Right ventricle myocardium inferior (tissue), 1 donor: Measurements from ENCODE around the gene C16orf95. TPM values are rescaled to one million over a fixed set of nuclear protein-coding genes. Genes with fewer than 3 reads are reported as not detected.

Source experiments
- ATAC-seq: fragments of 200-7000 bp; cut with Tn5 transposase; one replicate; pipeline ENCODE4 v1.9.1; 2020; ENCODE audit warnings: mild to moderate bottlenecking, moderate library complexity
- DNase-seq: peaks from one replicate; pipeline ENCODE4 v3.0.0; 2021; ENCODE audit errors: missing footprints
- intact Hi-C: fragments of 100-400 bp; cut with DNase I; formaldehyde crosslinking; loops from one replicate; pipeline ENCODE4 v1.11.0; 2022
- total RNA-seq: library from RNA; stranded (reverse); fragmentation: NEBNext Ultra II Directional; extraction: Animal tissue kit (Norgen Biotek cat#: 25700); gene quantifications from one replicate; pipeline ENCODE4 v1.2.1, GENCODE V29; 2021
- donor health status: DM: no; HTN: yes; CAD: no; lungs with severe emphysema.

The C16orf95 gene
- total RNA-seq, 1 donor from 2014 or later = 4.2 TPM

- DNase-seq (peak; percentile 62), ATAC-seq (no peak)
- intact Hi-C loops = no loop called here
These were observed 18.6 kb upstream of the C16orf95 start for GRCh38 chr16:87335625-87336433.

- intact Hi-C loops = no loop called here
- DNase-seq (peak; percentile 55), ATAC-seq (no peak)
These were observed 17.7 kb upstream of the C16orf95 start for GRCh38 chr16:87334651-87335624.

DNA sequence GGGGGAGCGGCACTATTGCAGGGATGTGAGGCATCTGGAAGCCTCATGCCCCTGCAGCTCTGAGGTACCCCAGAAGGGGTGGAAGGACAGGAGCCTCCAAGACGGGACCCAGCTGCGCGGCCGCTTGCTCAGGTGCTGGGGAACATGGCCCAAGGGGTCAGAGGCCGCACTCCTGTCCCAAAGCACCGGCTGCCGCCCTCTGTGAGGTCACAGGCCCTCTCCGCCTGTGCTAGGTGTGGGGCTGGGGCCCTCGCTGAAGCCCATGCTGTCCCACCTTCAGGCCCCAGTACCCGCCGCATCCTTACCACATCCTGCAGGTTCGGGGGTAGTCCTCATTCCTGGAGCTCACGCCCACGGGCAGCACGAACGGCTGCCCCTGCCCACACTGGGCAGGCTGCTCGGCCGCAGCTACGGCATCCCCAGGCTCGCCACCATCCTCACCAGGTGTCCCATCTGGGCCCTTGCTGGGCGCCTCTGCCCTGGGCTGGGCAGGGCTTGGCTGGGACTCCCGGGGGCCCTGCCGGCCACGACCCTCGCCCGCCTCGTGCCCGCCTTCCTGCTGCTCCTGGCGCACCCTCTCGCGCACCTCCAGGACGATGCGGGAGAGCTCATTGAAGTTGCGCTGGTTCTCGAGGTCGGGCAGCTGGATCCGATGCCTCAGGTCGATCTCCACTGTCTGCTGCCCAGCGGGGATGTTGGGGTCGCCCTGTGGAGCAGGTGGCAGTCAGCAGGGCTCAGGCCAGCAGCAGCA is 16.6 kb upstream of the C16orf95 start:
- DNase-seq = peak; percentile 59
- intact Hi-C loops = no loop called here
- ATAC-seq = no peak

DNA sequence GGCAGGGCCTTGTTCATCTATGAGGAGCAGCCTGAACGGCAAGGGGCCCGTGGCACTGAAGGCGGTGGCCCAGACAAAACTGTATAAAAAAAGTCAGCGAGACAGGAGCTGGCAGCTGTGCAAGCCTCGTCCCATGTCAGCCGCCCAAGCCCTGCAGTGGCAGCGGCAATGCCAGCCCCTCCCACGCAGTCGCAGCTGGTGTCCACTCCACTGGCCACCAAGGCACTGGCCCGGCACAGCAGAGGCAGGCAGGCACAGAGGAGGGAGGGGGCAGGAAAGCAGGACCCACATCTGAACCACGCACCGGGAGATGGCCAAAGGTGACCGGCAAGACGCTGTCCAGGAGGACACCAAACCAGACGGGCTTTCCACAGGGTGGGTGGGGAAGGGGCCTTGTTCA is 15.9 kb upstream of the C16orf95 start:
- DNase-seq (peak; percentile 32), ATAC-seq (no peak)
- intact Hi-C loops = no loop called here

GRCh38 chr16:87332150-87332549 is 15.0 kb upstream of the C16orf95 start:
- intact Hi-C loops = no loop called here
- ATAC-seq (no peak), DNase-seq (peak; percentile 60)

- DNase-seq (peak; percentile 60), ATAC-seq (no peak)
- intact Hi-C loops = no loop called here
These were observed 14.1 kb upstream of the C16orf95 start for GRCh38 chr16:87331241-87331801.

- no peak for ATAC-seq
- DNase-seq = no peak
These were observed 13.5 kb upstream of the C16orf95 start for GRCh38 chr16:87330646-87331045.

GRCh38 chr16:87330257-87330624 is 13.0 kb upstream of the C16orf95 start:
- intact Hi-C loops = no loop called here
- DNase-seq (peak; percentile 34), ATAC-seq (no peak)

More at GRCh38 chr16:87330646-87331045, 13.5 kb upstream of the C16orf95 start:
- intact Hi-C loops = no loop called here

GRCh38 chr16:87329436-87330256 is 12.5 kb upstream of the C16orf95 start:
- no peak for ATAC-seq
- intact Hi-C loops = no loop called here

DNA sequence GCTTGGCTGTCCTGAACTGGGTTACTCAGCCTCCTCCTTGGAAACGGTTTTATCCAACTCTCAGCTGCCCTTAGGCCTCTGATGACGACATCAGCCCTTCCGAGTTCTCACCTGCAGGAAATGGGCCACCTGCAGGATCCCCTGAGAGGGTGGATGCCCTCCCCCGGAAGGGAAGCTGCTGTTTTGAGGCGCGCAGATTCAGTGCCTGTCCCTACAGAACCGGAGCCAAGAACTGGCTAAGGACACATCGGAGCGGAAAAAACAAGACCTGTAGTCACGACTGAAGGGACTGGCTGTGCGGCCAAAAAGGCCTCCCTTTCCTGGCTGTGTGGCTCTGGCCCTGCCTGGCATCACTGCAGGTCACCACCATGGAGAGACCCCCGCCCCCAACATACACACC is 11.7 kb upstream of the C16orf95 start:
- peak; percentile 59 for DNase-seq
- intact Hi-C loops = no loop called here
- no peak for ATAC-seq

More at GRCh38 chr16:87329436-87330256, 12.5 kb upstream of the C16orf95 start:
- peak; percentile 31 for DNase-seq

GRCh38 chr16:87327798-87328495 is 10.8 kb upstream of the C16orf95 start:
- ATAC-seq = no peak
- DNase-seq = peak; percentile 60
- intact Hi-C loops = no loop called here

DNA sequence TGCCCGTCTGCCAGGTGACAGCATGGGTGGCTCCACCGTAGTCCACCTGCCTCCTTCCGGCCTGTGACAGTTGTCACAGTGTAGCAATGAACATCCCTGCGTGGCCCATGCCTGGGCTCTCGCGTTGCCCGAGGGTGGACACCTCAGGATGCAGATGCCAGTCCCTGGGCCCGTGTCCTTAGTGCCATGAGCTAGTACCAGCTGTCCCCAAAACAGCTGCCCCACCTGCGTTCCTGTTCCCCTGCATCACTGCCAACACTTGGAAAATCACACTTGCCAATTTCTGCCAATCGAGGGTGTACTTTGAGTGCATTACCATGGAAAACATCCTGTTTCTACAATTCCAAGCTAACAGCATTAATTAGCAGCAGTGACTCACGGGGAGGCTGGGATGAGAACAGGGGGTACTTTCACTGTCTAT is 9.0 kb upstream of the C16orf95 start:
- ATAC-seq = no peak
- intact Hi-C loops = no loop called here

DNA sequence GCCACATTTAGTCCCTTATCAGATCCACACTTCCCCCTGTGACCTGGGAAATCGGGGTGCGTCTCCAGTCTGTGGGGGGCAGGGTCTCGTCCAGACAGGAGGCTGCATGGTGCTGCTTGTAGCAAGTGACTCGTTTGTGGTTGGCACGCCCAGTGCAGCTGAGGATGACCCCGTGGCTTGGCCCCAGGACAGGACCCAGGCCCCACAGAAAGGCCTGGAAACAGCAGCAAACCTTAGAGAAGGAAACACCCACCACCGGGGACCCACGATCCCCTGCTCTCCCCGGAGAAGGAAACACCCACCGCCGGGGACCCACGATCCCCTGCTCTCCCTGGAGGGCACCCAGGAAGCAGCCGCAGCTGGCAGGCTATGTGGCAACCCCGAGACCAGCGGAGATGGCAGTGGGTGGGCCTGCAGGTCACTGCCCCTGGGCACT is 8.2 kb upstream of the C16orf95 start:
- ATAC-seq (no peak), DNase-seq (peak; percentile 60)
- intact Hi-C loops = loop anchor here (2.0 kb wide), 2 partner anchors 57 to 67 kb away; partner anchors contain the start of genes FBXO31 and MAP1LC3B

More for the DNA sequence above, 9.0 kb upstream of the C16orf95 start:
- DNase-seq = peak; percentile 54

DNA sequence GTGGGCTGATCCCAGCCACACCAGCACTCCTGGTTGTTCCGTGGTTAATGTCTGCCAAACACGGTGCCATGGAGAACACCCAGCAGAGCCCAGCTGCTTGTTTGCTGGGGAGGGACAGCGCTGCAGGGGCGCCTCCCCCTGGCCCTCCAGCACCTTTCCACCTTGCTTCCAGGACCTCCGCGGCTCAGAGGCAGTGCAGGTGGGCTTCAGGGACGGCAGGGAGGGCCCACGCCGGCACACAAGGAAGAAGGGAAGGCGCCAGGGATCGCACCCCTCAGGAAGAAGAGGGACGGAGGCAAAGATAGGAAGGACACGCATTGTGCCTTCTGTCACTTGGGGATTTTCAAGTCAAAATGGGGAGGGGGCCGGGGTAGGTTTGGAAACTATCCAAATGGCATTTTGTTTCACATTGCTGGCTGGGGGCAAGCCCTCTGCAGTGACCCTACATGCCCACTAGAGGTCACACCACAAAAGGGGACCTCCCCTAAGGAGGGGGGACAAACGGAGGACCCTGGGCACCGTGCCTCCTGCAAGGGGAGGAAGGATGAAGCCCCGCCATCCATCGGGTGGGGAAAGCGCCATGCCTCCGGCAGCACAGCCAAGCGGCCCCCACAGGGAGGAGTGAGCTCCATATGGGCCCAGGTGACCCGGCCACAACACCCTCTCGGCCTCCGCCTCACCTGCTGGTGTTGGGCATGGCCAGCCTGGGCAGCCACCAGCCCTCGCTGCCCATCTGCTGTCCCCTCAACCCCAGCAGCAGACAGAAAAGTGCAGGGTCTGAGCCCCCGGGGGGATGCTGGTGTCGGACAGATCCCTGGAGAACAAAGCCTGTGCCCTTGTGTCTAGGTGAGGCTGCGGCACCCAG is 7.5 kb upstream of the C16orf95 start:
- DNase-seq (peak; percentile 71), ATAC-seq (peak; percentile 55)
- intact Hi-C loops = loop anchor here (2.0 to 5.0 kb wide), 3 partner anchors 33 to 68 kb away; partner anchors contain the start of genes FBXO31 and MAP1LC3B

DNA sequence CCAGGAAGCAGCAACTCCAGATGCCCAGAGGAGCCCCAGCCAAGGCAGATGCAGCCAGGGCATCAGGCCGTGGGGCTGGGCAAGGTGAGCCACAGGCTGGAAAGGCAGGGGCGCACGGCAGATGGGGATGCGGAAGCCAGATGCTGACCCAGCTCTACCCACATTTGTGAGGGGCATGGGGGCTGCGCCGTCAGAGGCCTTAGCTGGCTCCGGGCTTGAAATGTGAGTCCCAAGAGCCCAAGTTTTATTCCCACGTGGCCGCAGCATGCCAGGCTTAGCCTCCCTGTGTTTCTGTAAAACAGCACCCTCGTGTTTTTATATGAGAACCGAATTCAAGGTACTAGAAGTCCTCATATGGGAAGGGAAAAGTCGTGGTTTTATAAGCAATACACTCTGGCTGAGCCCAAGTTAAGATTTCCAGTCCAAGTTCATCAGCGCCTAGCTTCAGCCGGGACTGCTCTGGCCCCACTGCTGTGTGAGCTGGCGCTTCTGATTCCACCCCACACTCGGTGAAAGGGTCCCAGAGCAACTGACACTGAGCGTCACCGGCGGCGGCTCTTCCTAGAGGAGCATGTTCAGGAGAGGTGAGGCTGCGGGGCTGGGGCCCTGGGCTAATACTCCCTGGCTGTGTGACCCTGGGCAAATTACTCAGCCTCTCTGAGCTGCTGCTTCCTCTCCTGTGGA is 6.7 kb upstream of the C16orf95 start:
- DNase-seq (peak; percentile 50), ATAC-seq (no peak)
- intact Hi-C loops = loop anchor here (2.0 to 5.0 kb wide), 3 partner anchors 33 to 69 kb away; partner anchors contain the start of genes FBXO31 and MAP1LC3B
